Panc1 (cell line): ENCODE data around the gene LEFTY2. TPM values are rescaled to one million over a fixed set of nuclear protein-coding genes. Genes with fewer than 3 reads are reported as not detected.

Source experiments
- ATAC-seq: fragments of 200-7000 bp; cut with Tn5 transposase; 2 replicates; pipeline ENCODE4 v1.9.1; 2020; ENCODE audit warnings: mild to moderate bottlenecking, moderate library complexity
- BruUV-seq: library from RNA; stranded (reverse); fragments of 400-500 nt; replicated peaks from 2 replicates; lab custom pipeline; 2021; lab: Mats Ljungman, UMichigan
- CTCF ChIA-PET: fragments of 300-600 bp; sonication (Branson Sonifier 250); formaldehyde crosslinking; loops from one replicate; lab custom pipeline; 2022; ENCODE audit warnings: antibody characterized with exemption; lab: Charles Lee
- POLR2A ChIA-PET: fragments of 300-600 bp; sonication (Branson Sonifier 250); formaldehyde crosslinking; loops from one replicate; lab custom pipeline; 2022; ENCODE audit warnings: antibody characterized with exemption; lab: Charles Lee
- DNase-seq: peaks from one replicate; pipeline ENCODE4 v3.0.0-alpha.2; 2010; ENCODE audit warnings: low read depth, low spot score
- H3K27ac ChIP-seq: 2 replicates; pipeline ENCODE4 v1.5.1; 2011; ENCODE audit warnings: mild to moderate bottlenecking, low read length, inconsistent platforms
- H3K27me3 ChIP-seq: fragments of 200-500 bp; sonication (Bioruptor generic); 2 replicates; pipeline ENCODE4 v1.6.0; 2014; ENCODE audit warnings: low read length, inconsistent platforms; ENCODE audit not compliant: control insufficient read depth, insufficient read depth
- H3K36me3 ChIP-seq: fragments of 200-500 bp; sonication (Bioruptor generic); 2 replicates; pipeline ENCODE4 v1.5.1; 2014; ENCODE audit warnings: inconsistent platforms, mild to moderate bottlenecking, low read length, moderate library complexity; ENCODE audit not compliant: control insufficient read depth, insufficient read depth
- H3K4me1 ChIP-seq: 2 replicates; pipeline ENCODE4 v1.5.1; 2011; ENCODE audit warnings: inconsistent platforms, mild to moderate bottlenecking, low read length, moderate library complexity; ENCODE audit not compliant: control insufficient read depth, insufficient read depth
- H3K4me3 ChIP-seq, 2 experiments: 2 replicates each; pipeline ENCODE4 v1.5.1; 2011 to 2012; ENCODE audit warnings: low read depth in 2 of 2, low read length in 2 of 2, mild to moderate bottlenecking in 2 of 2, inconsistent platforms in 1 of 2, moderate library complexity in 1 of 2
- H3K9me3 ChIP-seq: fragments of 200-500 bp; sonication (Bioruptor generic); 2 replicates; pipeline ENCODE4 v1.5.1; 2014; ENCODE audit warnings: low read depth, mild to moderate bottlenecking, inconsistent platforms, low read length, moderate library complexity; ENCODE audit not compliant: control insufficient read depth, insufficient read depth
- POLR2AphosphoS5 ChIP-seq: IDR thresholded peaks from 2 replicates; pipeline ENCODE4 v1.6.1; 2012; ENCODE audit warnings: mild to moderate bottlenecking, low read depth, low read length, moderate library complexity
- REST ChIP-seq, 2 experiments: IDR thresholded peaks; 2 replicates each; pipeline ENCODE4 v1.6.1; 2011 to 2012; ENCODE audit warnings: low read depth in 2 of 2, control low read depth in 1 of 2, low read length in 1 of 2, mild to moderate bottlenecking in 1 of 2, moderate library complexity in 1 of 2; ENCODE audit not compliant: insufficient read depth in 1 of 2
- SIN3A ChIP-seq: IDR thresholded peaks from 2 replicates; pipeline ENCODE4 v1.6.1; 2012; ENCODE audit warnings: low read depth, mild to moderate bottlenecking, low read length, moderate library complexity, borderline replicate concordance; ENCODE audit not compliant: insufficient read depth
- TCF7L2 ChIP-seq: IDR thresholded peaks from 2 replicates; pipeline ENCODE4 v1.6.1; 2011; ENCODE audit warnings: mild to moderate bottlenecking, low read depth, low read length, inconsistent platforms
- in situ Hi-C: cut with HindIII; loops from 2 replicates; pipeline ENCODE4 v1.10.0; 2016; ENCODE audit warnings: low sequenced_read_pairs, low pct_unique_long_range_greater_than_20kb
- intact Hi-C: fragments of 100-400 bp; cut with micrococcal nuclease; formaldehyde crosslinking; loops from one replicate; pipeline ENCODE4 v1.10.0; 2022; ENCODE audit not compliant: unreplicated experiment
- total RNA-seq: library from RNA; stranded (reverse); gene quantifications from one replicate; pipeline ENCODE4 v1.2.1, GENCODE V29; 2021; ENCODE audit not compliant: unreplicated experiment
- TF ChIP-seq, protein P1 (sequence below): fragments of 450-650 bp; IDR thresholded peaks from 2 replicates; pipeline ENCODE4 v1.5.1; 2017; ENCODE audit warnings: mild to moderate bottlenecking

Gene LEFTY2
- total RNA-seq, 1 experiment from 2014 or later, result not detected

DNA sequence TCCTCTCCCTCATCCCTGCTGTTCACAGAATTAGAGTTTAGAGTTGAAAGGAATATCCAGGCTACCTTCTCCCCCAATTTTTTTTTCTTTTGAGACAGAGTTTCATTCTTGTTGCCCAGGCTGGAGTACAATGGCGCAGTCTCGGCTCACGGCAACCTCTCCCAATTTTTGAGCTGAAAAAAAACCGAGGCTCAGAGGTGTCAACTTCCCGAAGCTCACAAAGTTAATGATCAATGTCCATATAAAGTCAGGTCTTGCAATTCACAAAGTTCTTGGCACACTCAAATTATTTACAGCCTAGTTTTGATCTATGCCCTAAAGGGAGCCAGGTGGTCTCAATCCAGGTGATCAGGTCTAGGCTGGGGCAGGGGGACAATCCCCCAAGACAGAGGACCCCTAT lies 51.3 kb downstream of the LEFTY2 start:
- in situ Hi-C loops, result no loop called here
- no peak for ATAC-seq
- CTCF ChIA-PET, result no interaction called here

DNA sequence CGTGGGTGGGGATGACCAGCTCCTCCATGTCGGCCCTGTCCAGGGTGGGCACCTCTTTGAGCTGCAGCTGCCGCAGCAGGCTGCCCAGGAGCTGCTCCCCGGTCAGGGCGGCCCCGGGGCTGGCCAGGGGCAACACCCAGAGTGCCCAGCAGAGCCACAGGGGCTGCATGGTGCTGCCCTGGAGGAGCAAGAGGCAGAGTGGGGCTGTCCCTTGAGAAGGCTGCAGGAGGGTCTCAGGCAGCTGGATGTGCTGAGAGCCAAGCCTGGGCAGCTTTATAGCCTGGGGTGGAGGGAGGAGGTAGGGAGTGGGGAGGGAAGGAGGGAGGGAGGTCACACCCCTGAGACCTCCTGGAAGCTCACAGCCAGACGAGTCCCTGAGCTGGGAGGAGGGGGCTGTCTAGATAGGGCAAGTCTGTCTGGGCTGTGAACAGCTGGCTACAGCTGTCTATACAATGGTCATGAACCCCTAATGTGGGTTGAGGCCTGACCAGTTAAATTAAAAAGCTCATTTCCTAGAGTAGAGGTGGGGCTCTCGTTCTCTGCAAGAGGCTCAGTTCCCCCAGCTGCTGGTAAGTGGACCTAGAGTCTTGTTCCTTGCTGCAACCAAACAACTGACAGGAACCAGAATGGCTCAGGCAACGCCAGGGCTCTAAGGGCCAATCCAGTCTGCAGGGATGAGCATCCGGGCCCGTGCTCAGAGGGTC lies 52.0 kb downstream of the LEFTY2 start, which contains the start of gene LEFTY1:
LEFTY1 (minus strand) TSS at position 249 of the 704 bp plus-strand sequence; CDS start at position 169, 80 bp downstream.
- Histone ChIP-seq H3K27ac (no peak within 1 kb of the TSS), H3K4me3 (no peak within 1 kb of the TSS), H3K36me3 (no peaks in the 10 kb centered on the region), H3K9me3 (no peaks in the 10 kb centered on the region), H3K4me1 (peaks cover 4% of the 10 kb centered on the region; the same call in 1 of the 2 replicates), H3K27me3 (no peaks in the 10 kb centered on the region)
- intact Hi-C loops (no loop called here), in situ Hi-C loops (no loop called here)
- ChIA-PET POLR2A (no interaction called here), CTCF (no interaction called here)
- BruUV-seq, result no TSS peak
- TF ChIP-seq POLR2AphosphoS5, result no peak
- no peak for TF ChIP-seq SIN3A
- no peak for TF ChIP-seq REST (IDR thresholded peaks at IDR 0.05; ENCODE audit: insufficient read depth in 1 of 2, low read depth in 2 of 2, low read length in 1 of 2)
- TF ChIP-seq, protein P1, sequence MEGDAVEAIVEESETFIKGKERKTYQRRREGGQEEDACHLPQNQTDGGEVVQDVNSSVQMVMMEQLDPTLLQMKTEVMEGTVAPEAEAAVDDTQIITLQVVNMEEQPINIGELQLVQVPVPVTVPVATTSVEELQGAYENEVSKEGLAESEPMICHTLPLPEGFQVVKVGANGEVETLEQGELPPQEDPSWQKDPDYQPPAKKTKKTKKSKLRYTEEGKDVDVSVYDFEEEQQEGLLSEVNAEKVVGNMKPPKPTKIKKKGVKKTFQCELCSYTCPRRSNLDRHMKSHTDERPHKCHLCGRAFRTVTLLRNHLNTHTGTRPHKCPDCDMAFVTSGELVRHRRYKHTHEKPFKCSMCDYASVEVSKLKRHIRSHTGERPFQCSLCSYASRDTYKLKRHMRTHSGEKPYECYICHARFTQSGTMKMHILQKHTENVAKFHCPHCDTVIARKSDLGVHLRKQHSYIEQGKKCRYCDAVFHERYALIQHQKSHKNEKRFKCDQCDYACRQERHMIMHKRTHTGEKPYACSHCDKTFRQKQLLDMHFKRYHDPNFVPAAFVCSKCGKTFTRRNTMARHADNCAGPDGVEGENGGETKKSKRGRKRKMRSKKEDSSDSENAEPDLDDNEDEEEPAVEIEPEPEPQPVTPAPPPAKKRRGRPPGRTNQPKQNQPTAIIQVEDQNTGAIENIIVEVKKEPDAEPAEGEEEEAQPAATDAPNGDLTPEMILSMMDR, result no peak
- TF ChIP-seq TCF7L2, result no peak
- ATAC-seq, result no peak
- DNase-seq, result no peak

More for the DNA sequence above, 51.3 kb downstream of the LEFTY2 start:
- peaks cover 4% of the 10 kb centered on the region; the same call in 1 of the 2 replicates for H3K4me1 ChIP-seq
- intact Hi-C loops, result no loop called here
- H3K9me3 ChIP-seq, result no peaks in the 10 kb centered on the region
- no peaks in the 10 kb centered on the region for H3K27me3 ChIP-seq
- DNase-seq, result no peak
- TF ChIP-seq TCF7L2 (no peak), REST (IDR thresholded peaks at IDR 0.05; ENCODE audit: insufficient read depth in 1 of 2, low read depth in 2 of 2, low read length in 1 of 2) (no peak), SIN3A (no peak), POLR2AphosphoS5 (no peak)
- TF ChIP-seq, protein P1, result no peak
- H3K36me3 ChIP-seq, result no peaks in the 10 kb centered on the region
- no peak overlapping the region for H3K4me3 ChIP-seq
- POLR2A ChIA-PET, result no interaction called here
- H3K27ac ChIP-seq, result no peak overlapping the region
- no TSS peak for BruUV-seq
